ENCODE results near the gene PDF.

- TF ChIP-seq CTCF (conservative IDR thresholded peaks at IDR 0.05; ENCODE audit: low read length) (no peak), EZH2phosphoT487 (IDR thresholded peaks at IDR 0.05; ENCODE audit: borderline replicate concordance) (no peak)
Observed at GRCh38 chr16:69329369-69330285, 761 bp downstream of the PDF start.

All from Loucy (cell line).